GM21528 (cell line): ENCODE data around the gene FRMD1.

Experiments used
- ATAC-seq: cut with Tn5 transposase; IDR thresholded peaks from one replicate; pipeline ENCODE4 v1.9.1; 2021; ENCODE audit warnings: mild to moderate bottlenecking, moderate library complexity; ENCODE audit not compliant: unreplicated experiment, low FRiP score

The FRMD1 gene

GRCh38 chr6:168078943-168079405 is at the start of gene FRMD1:
Gene FRMD1, minus strand, starts transcription at chr6:168079212. Its CDS starts 118 bp downstream, at chr6:168079094.
- ATAC-seq: no peak

GRCh38 chr6:168128006-168128630 is 49.1 kb upstream of the FRMD1 start:
- ATAC-seq: no peak

GRCh38 chr6:168127384-168127868 is 48.4 kb upstream of the FRMD1 start:
- no peak for ATAC-seq

GRCh38 chr6:168126566-168127383 is 47.8 kb upstream of the FRMD1 start:
- ATAC-seq: no peak

GRCh38 chr6:168125429-168126001 is 46.5 kb upstream of the FRMD1 start:
- ATAC-seq: no peak

- no peak for ATAC-seq
Measured at GRCh38 chr6:168124921-168125320, 45.9 kb upstream of the FRMD1 start.

- no peak for ATAC-seq
Measured at GRCh38 chr6:168124158-168124557, 45.1 kb upstream of the FRMD1 start.

GRCh38 chr6:168123165-168123911 is 44.3 kb upstream of the FRMD1 start:
- no peak for ATAC-seq

GRCh38 chr6:168122521-168122920 is 43.5 kb upstream of the FRMD1 start:
- ATAC-seq: no peak

- no peak for ATAC-seq
Measured at GRCh38 chr6:168122011-168122410, 43.0 kb upstream of the FRMD1 start.

GRCh38 chr6:168121303-168121665 is 42.3 kb upstream of the FRMD1 start:
- no peak for ATAC-seq

GRCh38 chr6:168120390-168121302 is 41.6 kb upstream of the FRMD1 start:
- ATAC-seq: no peak

GRCh38 chr6:168119539-168119938 is 40.5 kb upstream of the FRMD1 start:
- no peak for ATAC-seq

- ATAC-seq: no peak
Measured at GRCh38 chr6:168118935-168119334, 39.9 kb upstream of the FRMD1 start.

GRCh38 chr6:168117942-168118341 is 38.9 kb upstream of the FRMD1 start:
- no peak for ATAC-seq

- ATAC-seq: no peak
Measured at GRCh38 chr6:168116975-168117899, 38.2 kb upstream of the FRMD1 start.

- ATAC-seq: no peak
Measured at GRCh38 chr6:168116438-168116974, 37.5 kb upstream of the FRMD1 start.

GRCh38 chr6:168115748-168116437 is 36.9 kb upstream of the FRMD1 start:
- ATAC-seq: no peak
